Stimulated activated CD8-positive, alpha-beta memory T cell treated with anti-CD3 and anti-CD28 coated beads, Interleukin-12 subunit alpha, Interleukin-12 subunit beta, amount 100 ng/mL, for 24 hours (primary cell): ENCODE measurements around the gene CEP44.
"Not testable (repeated sequence)": the region's sequence is repeated elsewhere in the genome, so short reads cannot be mapped to it uniquely, and the experiment has no call there.

Experiments used
- DNase-seq: peaks from one replicate; pipeline ENCODE4 v3.0.0-alpha.2; 2020; ENCODE audit errors: extremely low read depth

Gene CEP44

DNA sequence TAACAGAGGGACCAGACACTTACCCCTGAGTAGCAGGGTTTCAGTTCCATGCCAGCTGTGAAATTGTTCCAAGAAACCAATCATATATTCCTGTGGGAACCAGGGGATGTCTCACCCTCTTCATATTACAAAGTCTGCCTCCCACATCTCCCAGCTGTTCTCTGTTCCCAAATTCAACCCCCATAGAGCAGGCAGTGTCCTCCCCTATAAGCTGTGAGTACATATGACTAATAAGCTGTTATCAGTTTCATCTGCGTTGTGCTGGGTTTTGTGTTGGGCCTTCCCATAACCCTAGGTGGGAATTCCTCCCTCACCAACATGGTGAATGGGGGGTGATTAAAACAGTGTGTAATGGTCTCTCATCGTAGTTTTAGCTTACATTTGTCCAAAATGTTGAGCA is 41.0 kb downstream of the CEP44 start:
- no peak for DNase-seq

DNA sequence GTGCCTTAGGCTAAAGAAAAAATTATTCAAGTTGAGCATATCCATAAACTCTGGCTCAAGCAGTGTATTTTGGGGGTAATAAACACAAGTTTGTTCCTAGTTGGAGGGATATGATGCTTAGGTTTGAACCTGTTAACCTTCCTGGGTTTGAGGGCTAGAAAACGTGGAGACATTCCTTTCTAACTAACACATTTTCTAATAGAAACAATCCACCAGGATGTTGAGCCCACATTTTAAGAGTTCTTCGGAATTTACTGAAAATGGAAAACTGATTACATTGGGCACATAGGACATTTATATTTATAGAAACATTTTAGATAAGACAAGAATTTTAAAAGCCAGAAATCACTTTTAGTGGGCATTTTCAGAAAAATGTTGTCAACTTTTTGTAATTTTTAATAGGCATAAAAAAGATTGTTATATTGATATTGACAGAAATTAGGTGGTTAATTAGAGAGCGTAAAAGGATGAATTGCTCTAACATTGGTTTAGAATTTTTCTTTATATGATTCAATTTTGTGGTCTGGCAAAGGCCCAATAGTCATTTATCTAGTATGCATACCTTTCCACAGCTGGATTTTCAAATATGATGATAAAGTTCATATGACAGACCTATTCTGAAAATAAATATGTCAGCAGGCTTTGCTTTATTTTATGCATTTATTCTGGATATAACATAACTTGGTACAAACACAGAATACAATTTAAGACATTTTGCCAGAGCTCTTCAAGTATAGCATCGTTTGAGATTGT is 49.2 kb downstream of the CEP44 start:
- no peak for DNase-seq

- DNase-seq, result no peak
Observed at GRCh38 chr4:174334628-174335027, 50.9 kb downstream of the CEP44 start.

GRCh38 chr4:174340714-174341113 is 57.0 kb downstream of the CEP44 start:
- no peak for DNase-seq

GRCh38 chr4:174349156-174349555 is 65.4 kb downstream of the CEP44 start:
- no peak for DNase-seq

- no peak for DNase-seq
Observed at GRCh38 chr4:174352061-174352819, 68.5 kb downstream of the CEP44 start.

- no peak for DNase-seq
Observed at GRCh38 chr4:174357321-174357720, 73.6 kb downstream of the CEP44 start.

GRCh38 chr4:174358410-174358809 is 74.7 kb downstream of the CEP44 start:
- DNase-seq, result no peak

- DNase-seq, result no peak
Observed at GRCh38 chr4:174358829-174359228, 75.1 kb downstream of the CEP44 start.

GRCh38 chr4:174362340-174362739 is 78.6 kb downstream of the CEP44 start:
- DNase-seq, result no peak

DNA sequence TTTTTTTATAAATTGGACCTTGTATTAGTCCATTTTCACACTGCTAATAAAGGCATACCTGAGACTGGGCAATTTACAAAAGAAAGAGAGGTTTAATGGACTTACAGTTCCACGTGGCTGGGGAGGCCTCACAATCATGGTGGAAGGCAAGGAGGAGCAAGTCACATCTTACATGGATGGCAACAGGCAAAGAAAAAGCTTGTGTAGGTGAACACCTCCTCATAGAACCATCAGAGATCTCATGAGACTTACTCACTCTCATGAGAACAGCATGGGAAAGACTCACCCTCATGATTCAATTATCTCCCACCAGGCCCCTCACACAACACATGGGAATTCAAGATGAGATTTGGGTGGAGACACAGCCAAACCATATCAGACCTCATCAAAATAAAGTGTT is 80.1 kb downstream of the CEP44 start:
- DNase-seq, result not testable (repeated sequence)

DNA sequence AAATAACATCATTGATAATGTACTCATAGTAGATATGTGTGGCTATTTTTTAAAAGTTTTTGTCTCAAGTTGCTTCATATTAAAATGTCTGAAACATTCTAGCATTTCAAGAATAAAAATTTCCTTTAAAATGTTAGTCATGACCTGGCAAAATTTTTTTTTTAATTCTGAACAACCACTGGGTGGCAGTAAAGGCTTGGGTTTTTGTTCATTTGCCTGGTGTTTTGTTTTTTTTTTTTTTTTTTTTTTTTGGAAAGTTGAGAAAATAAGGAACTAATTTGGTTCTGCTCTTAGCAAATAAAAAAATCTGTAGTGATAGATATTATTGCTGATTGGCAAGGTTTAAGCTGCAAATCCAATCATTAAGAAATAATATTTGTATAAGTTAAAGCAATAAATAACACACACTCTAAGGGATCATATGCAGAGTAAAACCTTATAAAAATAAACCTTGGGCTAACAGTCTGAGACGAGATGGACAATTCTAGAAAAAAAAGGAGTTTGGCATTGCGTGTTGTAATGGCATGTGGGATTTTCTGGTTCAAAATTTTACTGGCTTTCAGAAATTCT is 81.4 kb downstream of the CEP44 start:
- DNase-seq, result no peak

DNA sequence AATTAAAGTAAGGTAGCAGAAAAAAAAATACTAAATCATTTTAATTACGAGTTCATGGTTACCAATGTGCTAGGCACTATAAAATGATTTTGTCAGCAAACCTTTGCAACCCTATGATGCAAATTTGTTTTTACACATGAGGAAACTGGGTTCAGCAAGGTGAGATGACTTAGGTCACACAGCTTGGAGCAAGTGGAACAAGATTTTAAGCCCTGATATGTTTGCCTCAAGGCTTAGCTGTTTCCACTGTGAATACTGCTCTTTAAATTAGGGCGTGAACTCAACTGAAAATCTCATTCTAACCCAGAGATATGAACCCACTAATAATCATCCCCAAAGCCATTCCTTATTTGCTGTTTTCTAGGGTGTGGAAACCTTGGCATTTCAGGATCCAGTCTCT is 86.3 kb downstream of the CEP44 start:
- no peak for DNase-seq

- no peak for DNase-seq
Observed at GRCh38 chr4:174373821-174374220, 90.1 kb downstream of the CEP44 start.

DNA sequence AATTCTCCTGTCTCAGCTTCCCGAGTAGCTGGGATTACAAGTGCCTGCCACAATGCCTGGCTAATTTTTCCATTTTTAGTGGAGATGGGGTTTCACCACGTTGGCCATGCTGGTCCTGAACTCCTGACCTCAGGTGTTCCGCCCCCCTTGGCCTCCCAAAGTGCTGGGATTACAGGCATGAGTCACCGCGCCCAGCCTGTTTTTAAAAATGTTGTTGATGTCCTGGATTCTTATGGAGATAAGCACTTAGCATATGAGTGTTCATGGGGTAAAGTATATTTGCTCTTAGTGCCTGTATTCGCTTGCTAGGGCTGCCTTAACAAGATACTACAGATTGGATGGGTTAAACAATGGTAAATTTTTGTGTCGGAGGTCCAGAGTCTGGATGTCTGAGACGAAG is 91.7 kb downstream of the CEP44 start:
- no peak for DNase-seq

- no peak for DNase-seq
Observed at GRCh38 chr4:174377613-174378012, 93.9 kb downstream of the CEP44 start.

GRCh38 chr4:174378951-174379350 is 95.2 kb downstream of the CEP44 start:
- no peak for DNase-seq

GRCh38 chr4:174380206-174380605 is 96.5 kb downstream of the CEP44 start:
- not testable (repeated sequence) for DNase-seq

GRCh38 chr4:174380699-174381439 is 97.2 kb downstream of the CEP44 start:
- DNase-seq, result no peak

DNA sequence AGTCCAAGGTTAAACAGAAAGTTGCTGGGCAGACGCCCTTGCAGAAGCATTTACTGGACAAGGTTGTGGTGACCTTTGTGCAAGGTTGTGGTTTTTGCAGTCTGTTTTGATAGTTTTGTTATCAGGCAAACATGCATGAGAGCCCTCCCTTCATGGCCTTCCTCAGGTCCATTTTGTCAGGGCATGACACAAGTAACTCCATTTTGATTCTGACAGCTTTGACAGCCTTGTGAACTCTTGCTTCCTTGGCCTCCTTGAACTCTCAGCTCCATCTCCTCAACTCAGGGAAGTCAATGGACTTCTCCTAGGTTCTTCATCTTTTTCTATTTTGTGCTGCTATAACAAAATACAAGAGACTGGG is 97.7 kb downstream of the CEP44 start:
- DNase-seq, result no peak
